ENCODE data around the gene HERC2. TPM values are rescaled to one million over a fixed set of nuclear protein-coding genes. Genes with fewer than 3 reads are reported as not detected.

The HERC2 gene
- total and polyA plus RNA-seq, 2 of the 8 experiments (the other 6 are each of a cell fraction or from before 2014, with no cell fraction given) = 83.0 to 88.7 TPM

DNA sequence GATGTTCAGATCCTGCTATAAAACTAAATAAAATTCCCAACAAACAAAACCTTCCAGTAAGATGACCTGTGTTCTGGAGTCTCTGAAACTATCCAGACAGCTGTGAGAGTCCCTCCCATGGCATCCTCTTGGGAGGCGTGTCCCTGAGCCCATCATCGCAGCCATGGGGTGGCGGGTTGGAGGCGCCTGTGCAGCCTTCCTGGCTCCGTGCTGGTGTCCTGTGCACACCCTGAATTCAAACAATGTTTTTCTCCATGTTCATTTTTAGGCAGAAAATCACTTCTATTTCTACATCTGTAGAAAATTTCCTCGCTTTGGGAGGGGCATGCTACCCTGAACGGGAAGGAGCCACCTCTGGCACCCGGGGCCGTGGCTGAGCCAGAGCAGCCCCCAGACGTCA is 203.4 kb downstream of the HERC2 start (continued):
- TF ChIP-seq, protein P1, sequence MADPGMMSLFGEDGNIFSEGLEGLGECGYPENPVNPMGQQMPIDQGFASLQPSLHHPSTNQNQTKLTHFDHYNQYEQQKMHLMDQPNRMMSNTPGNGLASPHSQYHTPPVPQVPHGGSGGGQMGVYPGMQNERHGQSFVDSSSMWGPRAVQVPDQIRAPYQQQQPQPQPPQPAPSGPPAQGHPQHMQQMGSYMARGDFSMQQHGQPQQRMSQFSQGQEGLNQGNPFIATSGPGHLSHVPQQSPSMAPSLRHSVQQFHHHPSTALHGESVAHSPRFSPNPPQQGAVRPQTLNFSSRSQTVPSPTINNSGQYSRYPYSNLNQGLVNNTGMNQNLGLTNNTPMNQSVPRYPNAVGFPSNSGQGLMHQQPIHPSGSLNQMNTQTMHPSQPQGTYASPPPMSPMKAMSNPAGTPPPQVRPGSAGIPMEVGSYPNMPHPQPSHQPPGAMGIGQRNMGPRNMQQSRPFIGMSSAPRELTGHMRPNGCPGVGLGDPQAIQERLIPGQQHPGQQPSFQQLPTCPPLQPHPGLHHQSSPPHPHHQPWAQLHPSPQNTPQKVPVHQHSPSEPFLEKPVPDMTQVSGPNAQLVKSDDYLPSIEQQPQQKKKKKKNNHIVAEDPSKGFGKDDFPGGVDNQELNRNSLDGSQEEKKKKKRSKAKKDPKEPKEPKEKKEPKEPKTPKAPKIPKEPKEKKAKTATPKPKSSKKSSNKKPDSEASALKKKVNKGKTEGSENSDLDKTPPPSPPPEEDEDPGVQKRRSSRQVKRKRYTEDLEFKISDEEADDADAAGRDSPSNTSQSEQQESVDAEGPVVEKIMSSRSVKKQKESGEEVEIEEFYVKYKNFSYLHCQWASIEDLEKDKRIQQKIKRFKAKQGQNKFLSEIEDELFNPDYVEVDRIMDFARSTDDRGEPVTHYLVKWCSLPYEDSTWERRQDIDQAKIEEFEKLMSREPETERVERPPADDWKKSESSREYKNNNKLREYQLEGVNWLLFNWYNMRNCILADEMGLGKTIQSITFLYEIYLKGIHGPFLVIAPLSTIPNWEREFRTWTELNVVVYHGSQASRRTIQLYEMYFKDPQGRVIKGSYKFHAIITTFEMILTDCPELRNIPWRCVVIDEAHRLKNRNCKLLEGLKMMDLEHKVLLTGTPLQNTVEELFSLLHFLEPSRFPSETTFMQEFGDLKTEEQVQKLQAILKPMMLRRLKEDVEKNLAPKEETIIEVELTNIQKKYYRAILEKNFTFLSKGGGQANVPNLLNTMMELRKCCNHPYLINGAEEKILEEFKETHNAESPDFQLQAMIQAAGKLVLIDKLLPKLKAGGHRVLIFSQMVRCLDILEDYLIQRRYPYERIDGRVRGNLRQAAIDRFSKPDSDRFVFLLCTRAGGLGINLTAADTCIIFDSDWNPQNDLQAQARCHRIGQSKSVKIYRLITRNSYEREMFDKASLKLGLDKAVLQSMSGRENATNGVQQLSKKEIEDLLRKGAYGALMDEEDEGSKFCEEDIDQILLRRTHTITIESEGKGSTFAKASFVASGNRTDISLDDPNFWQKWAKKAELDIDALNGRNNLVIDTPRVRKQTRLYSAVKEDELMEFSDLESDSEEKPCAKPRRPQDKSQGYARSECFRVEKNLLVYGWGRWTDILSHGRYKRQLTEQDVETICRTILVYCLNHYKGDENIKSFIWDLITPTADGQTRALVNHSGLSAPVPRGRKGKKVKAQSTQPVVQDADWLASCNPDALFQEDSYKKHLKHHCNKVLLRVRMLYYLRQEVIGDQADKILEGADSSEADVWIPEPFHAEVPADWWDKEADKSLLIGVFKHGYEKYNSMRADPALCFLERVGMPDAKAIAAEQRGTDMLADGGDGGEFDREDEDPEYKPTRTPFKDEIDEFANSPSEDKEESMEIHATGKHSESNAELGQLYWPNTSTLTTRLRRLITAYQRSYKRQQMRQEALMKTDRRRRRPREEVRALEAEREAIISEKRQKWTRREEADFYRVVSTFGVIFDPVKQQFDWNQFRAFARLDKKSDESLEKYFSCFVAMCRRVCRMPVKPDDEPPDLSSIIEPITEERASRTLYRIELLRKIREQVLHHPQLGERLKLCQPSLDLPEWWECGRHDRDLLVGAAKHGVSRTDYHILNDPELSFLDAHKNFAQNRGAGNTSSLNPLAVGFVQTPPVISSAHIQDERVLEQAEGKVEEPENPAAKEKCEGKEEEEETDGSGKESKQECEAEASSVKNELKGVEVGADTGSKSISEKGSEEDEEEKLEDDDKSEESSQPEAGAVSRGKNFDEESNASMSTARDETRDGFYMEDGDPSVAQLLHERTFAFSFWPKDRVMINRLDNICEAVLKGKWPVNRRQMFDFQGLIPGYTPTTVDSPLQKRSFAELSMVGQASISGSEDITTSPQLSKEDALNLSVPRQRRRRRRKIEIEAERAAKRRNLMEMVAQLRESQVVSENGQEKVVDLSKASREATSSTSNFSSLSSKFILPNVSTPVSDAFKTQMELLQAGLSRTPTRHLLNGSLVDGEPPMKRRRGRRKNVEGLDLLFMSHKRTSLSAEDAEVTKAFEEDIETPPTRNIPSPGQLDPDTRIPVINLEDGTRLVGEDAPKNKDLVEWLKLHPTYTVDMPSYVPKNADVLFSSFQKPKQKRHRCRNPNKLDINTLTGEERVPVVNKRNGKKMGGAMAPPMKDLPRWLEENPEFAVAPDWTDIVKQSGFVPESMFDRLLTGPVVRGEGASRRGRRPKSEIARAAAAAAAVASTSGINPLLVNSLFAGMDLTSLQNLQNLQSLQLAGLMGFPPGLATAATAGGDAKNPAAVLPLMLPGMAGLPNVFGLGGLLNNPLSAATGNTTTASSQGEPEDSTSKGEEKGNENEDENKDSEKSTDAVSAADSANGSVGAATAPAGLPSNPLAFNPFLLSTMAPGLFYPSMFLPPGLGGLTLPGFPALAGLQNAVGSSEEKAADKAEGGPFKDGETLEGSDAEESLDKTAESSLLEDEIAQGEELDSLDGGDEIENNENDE (IDR thresholded peaks at IDR 0.05; ENCODE audit: insufficient replicate concordance, low read length) = no peak
- no peak for TF ChIP-seq POU5F1 (IDR thresholded peaks at IDR 0.05; ENCODE audit: low read depth, low read length)
- no peak for TF ChIP-seq GTF2F1 (IDR thresholded peaks at IDR 0.05; ENCODE audit: borderline replicate concordance, low read depth, low read length)
- TF ChIP-seq YY1 (IDR thresholded peaks at IDR 0.05; ENCODE audit: low read depth, low read length) = no peak
- no peak for TF ChIP-seq HDAC2 (IDR thresholded peaks at IDR 0.05; ENCODE audit: borderline replicate concordance in 1 of 2, low read depth in 2 of 2, low read length in 2 of 2)
- TF ChIP-seq MAFK (IDR thresholded peaks at IDR 0.05; ENCODE audit: low read depth, low read length) = no peak
- TF ChIP-seq EP300 (IDR thresholded peaks at IDR 0.05; ENCODE audit: borderline replicate concordance in 1 of 2, low read depth in 2 of 2, low read length in 2 of 2) = no peak
- no peak for TF ChIP-seq POLR2A (IDR thresholded peaks at IDR 0.05; ENCODE audit: control extremely low read depth in 1 of 2, low read depth in 2 of 2, low read length in 2 of 2)
